Measurements from ENCODE around the gene DUSP1. TPM values are rescaled to one million over a fixed set of nuclear protein-coding genes. Genes with fewer than 3 reads are reported as not detected.

Gene DUSP1
- total RNA-seq, 1 experiment from 2014 or later = 594 TPM

- intact Hi-C loops (cut with micrococcal nuclease) = no loop called here
- peaks cover 54% of the 10 kb centered on the region for H3K4me1 Mint-ChIP-seq (ENCODE audit: insufficient read depth, unreplicated experiment)
- no peak for DNase-seq (ENCODE audit: unreplicated experiment)
- ChIA-PET POLR2A (interaction anchor here (6.3 to 22.0 kb wide), 6 partner anchors 11 to 121 kb away, joined by 81 to 1263 read pairs (median 476); partner anchors contain the start of genes DUSP1 and ERGIC1), CTCF (interaction anchor here (0.6 to 10.6 kb wide), 4 partner anchors 9 to 152 kb away, joined by 3 to 83 read pairs (median 4); no protein-coding TSS in a partner anchor)
- no peak overlapping the region for H3K27ac Mint-ChIP-seq (ENCODE audit: low read depth, unreplicated experiment)
- no TSS peak for BruUV-seq (replicated peaks)
- no peaks in the 10 kb centered on the region for H3K27me3 Mint-ChIP-seq (ENCODE audit: insufficient read depth, unreplicated experiment)
- no peak for TF ChIP-seq CTCF (IDR thresholded peaks at IDR 0.05; ENCODE audit: unreplicated experiment)
- H3K4me3 Mint-ChIP-seq (ENCODE audit: unreplicated experiment) = no peak overlapping the region
- H3K9me3 Mint-ChIP-seq (ENCODE audit: unreplicated experiment) = no peaks in the 10 kb centered on the region
- H3K36me3 Mint-ChIP-seq (ENCODE audit: insufficient read depth, unreplicated experiment) = peaks cover 22% of the 10 kb centered on the region
Measured at GRCh38 chr5:172779691-172780341, 8.8 kb upstream of the DUSP1 start.

- TF ChIP-seq CTCF (IDR thresholded peaks at IDR 0.05; ENCODE audit: unreplicated experiment) = no peak
- Mint-ChIP-seq H3K27me3 (ENCODE audit: insufficient read depth, unreplicated experiment) (no peaks in the 10 kb centered on the region), H3K27ac (ENCODE audit: low read depth, unreplicated experiment) (peak overlapping the region; percentile 99), H3K36me3 (ENCODE audit: insufficient read depth, unreplicated experiment) (peaks cover 22% of the 10 kb centered on the region), H3K4me1 (ENCODE audit: insufficient read depth, unreplicated experiment) (peaks cover 70% of the 10 kb centered on the region), H3K4me3 (ENCODE audit: unreplicated experiment) (peak overlapping the region; percentile 69), H3K9me3 (ENCODE audit: unreplicated experiment) (no peaks in the 10 kb centered on the region)
- CTCF ChIA-PET = interaction anchor here (0.6 to 10.6 kb wide), 13 partner anchors 13 to 283 kb away, joined by 3 to 83 read pairs (median 4); no protein-coding TSS in a partner anchor
- POLR2A ChIA-PET = interaction anchor here (0.6 to 22.0 kb wide), 27 partner anchors 7 to 550 kb away, joined by 3 to 1263 read pairs (median 8); partner anchors contain the start of genes ATP6V0E1, DUSP1, ERGIC1 and RPL26L1
- intact Hi-C loops (cut with micrococcal nuclease) = loop anchor here (1.0 kb wide), 1 partner anchor 22 kb away; no protein-coding TSS in a partner anchor
- DNase-seq (ENCODE audit: unreplicated experiment) = peak; percentile 97
- TSS peak; percentile 67 for BruUV-seq (replicated peaks)
Measured at GRCh38 chr5:172777881-172778814, 7.2 kb upstream of the DUSP1 start.

- Mint-ChIP-seq H3K9me3 (ENCODE audit: unreplicated experiment) (no peaks in the 10 kb centered on the region), H3K4me3 (ENCODE audit: unreplicated experiment) (peak overlapping the region; percentile 41), H3K27me3 (ENCODE audit: insufficient read depth, unreplicated experiment) (no peaks in the 10 kb centered on the region), H3K27ac (ENCODE audit: low read depth, unreplicated experiment) (peak overlapping the region; percentile 99), H3K36me3 (ENCODE audit: insufficient read depth, unreplicated experiment) (peaks cover 30% of the 10 kb centered on the region), H3K4me1 (ENCODE audit: insufficient read depth, unreplicated experiment) (peaks cover 68% of the 10 kb centered on the region)
- BruUV-seq (replicated peaks) = no TSS peak
- ChIA-PET POLR2A (interaction anchor here (0.6 to 22.0 kb wide), 19 partner anchors 8 to 1089 kb away, joined by 3 to 1263 read pairs (median 14); partner anchors contain the start of genes ATP6V0E1, DUSP1, ERGIC1 and RPL26L1), CTCF (interaction anchor here (0.6 to 10.6 kb wide), 8 partner anchors 23 to 1107 kb away, joined by 3 to 83 read pairs (median 8); no protein-coding TSS in a partner anchor)
- TF ChIP-seq CTCF (IDR thresholded peaks at IDR 0.05; ENCODE audit: unreplicated experiment) = no peak
- peak; percentile 43 for DNase-seq (ENCODE audit: unreplicated experiment)
- intact Hi-C loops (cut with micrococcal nuclease) = no loop called here
Measured at GRCh38 chr5:172776235-172776594, 5.2 kb upstream of the DUSP1 start.

Data from MCF 10A (cell line).